IMR-90 (cell line): ENCODE data around the gene LRP1B. TPM values are rescaled to one million over a fixed set of nuclear protein-coding genes. Genes with fewer than 3 reads are reported as not detected.

Experiments
- ATAC-seq: fragments of 200-7000 bp; cut with Tn5 transposase; 2 replicates; pipeline ENCODE4 v1.9.1; 2020; ENCODE audit warnings: low read depth, mild to moderate bottlenecking, moderate library complexity
- BruUV-seq: library from RNA; stranded (reverse); fragments of 400-500 nt; replicated peaks from 2 replicates; lab custom pipeline; 2021; lab: Mats Ljungman, UMichigan
- CTCF ChIA-PET: fragments of 300-600 bp; formaldehyde crosslinking; extraction: SDS; loops from one replicate; lab custom pipeline; 2021; ENCODE audit warnings: antibody characterized with exemption; lab: Yijun Ruan, JAX
- POLR2A ChIA-PET: fragments of 300-600 bp; sonication (Branson Sonifier 250); formaldehyde crosslinking; loops from one replicate; lab custom pipeline; 2022; ENCODE audit warnings: antibody characterized with exemption; ENCODE audit not compliant: unreplicated experiment; lab: Charles Lee
- DNase-seq: peaks from one replicate; pipeline ENCODE4 v3.0.0; 2013
- H2AFZ ChIP-seq: replicated peaks from 2 replicates; pipeline ENCODE3; 2013; ENCODE audit warnings: low read length, mild to moderate bottlenecking; ENCODE audit not compliant: poor library complexity
- H2AK5ac ChIP-seq: 2 replicates; pipeline ENCODE4 v1.6.1; 2013; ENCODE audit warnings: low read depth, low read length, inconsistent platforms
- H2AK9ac ChIP-seq: replicated peaks from 2 replicates; pipeline ENCODE3; 2013; ENCODE audit warnings: mild to moderate bottlenecking, low read depth, low read length, moderate library complexity; ENCODE audit not compliant: poor library complexity
- H2BK120ac ChIP-seq: 2 replicates; pipeline ENCODE4 v1.6.1; 2013; ENCODE audit warnings: low read depth, low read length, inconsistent platforms
- H2BK15ac ChIP-seq: 3 replicates; pipeline ENCODE4 v1.6.1; 2013; ENCODE audit warnings: low read depth, low read length, inconsistent platforms
- H2BK20ac ChIP-seq: 2 replicates; pipeline ENCODE4 v1.6.1; 2013; ENCODE audit warnings: low read depth, mild to moderate bottlenecking, inconsistent platforms, low read length, moderate library complexity
- H2BK5ac ChIP-seq: 2 replicates; pipeline ENCODE4 v1.6.1; 2013; ENCODE audit warnings: mild to moderate bottlenecking, low read depth, low read length, inconsistent platforms; ENCODE audit not compliant: poor library complexity, severe bottlenecking
- H3K14ac ChIP-seq: replicated peaks from 2 replicates; pipeline ENCODE4 v1.6.1; 2013; ENCODE audit warnings: low read depth, low read length, inconsistent platforms
- H3K18ac ChIP-seq: 2 replicates; pipeline ENCODE4 v1.6.1; 2013; ENCODE audit warnings: low read depth, low read length, control low read depth
- H3K23ac ChIP-seq: 2 replicates; pipeline ENCODE4 v1.6.1; 2013; ENCODE audit warnings: low read depth, low read length, inconsistent platforms
- H3K27ac ChIP-seq: 2 replicates; pipeline ENCODE4 v1.5.1; 2013; ENCODE audit warnings: mild to moderate bottlenecking, control low read depth, low read length; ENCODE audit not compliant: insufficient read depth
- H3K27me3 ChIP-seq: 2 replicates; pipeline ENCODE4 v1.6.1; 2013; ENCODE audit warnings: low read length; ENCODE audit not compliant: control insufficient read depth, insufficient read depth
- H3K36me3 ChIP-seq: 2 replicates; pipeline ENCODE4 v1.6.1; 2013; ENCODE audit warnings: low read length, mixed read lengths; ENCODE audit not compliant: control insufficient read depth, insufficient read depth
- H3K4ac ChIP-seq: 2 replicates; pipeline ENCODE4 v1.6.1; 2013; ENCODE audit warnings: low read depth, low read length, inconsistent platforms
- H3K4me1 ChIP-seq: 2 replicates; pipeline ENCODE4 v1.6.1; 2013; ENCODE audit warnings: low read length, mixed read lengths; ENCODE audit not compliant: control insufficient read depth, insufficient read depth
- H3K4me2 ChIP-seq: 2 replicates; pipeline ENCODE4 v1.6.1; 2013; ENCODE audit warnings: low read depth, mild to moderate bottlenecking, control low read depth, low read length, moderate library complexity
- H3K4me3 ChIP-seq: 2 replicates; pipeline ENCODE4 v1.5.1; 2013; ENCODE audit warnings: low read depth, mild to moderate bottlenecking, control low read depth, low read length, moderate library complexity; ENCODE audit not compliant: insufficient read depth
- H3K56ac ChIP-seq: 2 replicates; pipeline ENCODE4 v1.6.1; 2013; ENCODE audit warnings: low read length, inconsistent platforms; ENCODE audit not compliant: insufficient read depth; ENCODE audit errors: extremely low read depth
- H3K79me1 ChIP-seq, 2 experiments: 2 replicates each; pipeline ENCODE4 v1.6.1; 2013; ENCODE audit warnings: low read length in 2 of 2, inconsistent platforms in 1 of 2, low read depth in 1 of 2
- H3K9ac ChIP-seq: 2 replicates; pipeline ENCODE4 v1.6.1; 2013; ENCODE audit warnings: low read depth, low read length, control low read depth
- H3K9me1 ChIP-seq: 2 replicates; pipeline ENCODE4 v1.6.1; 2013; ENCODE audit warnings: low read length, inconsistent platforms; ENCODE audit not compliant: insufficient read depth
- H3K9me3 ChIP-seq: 2 replicates; pipeline ENCODE4 v1.6.1; 2013; ENCODE audit warnings: low read length; ENCODE audit not compliant: control insufficient read depth, insufficient read depth
- H4K20me1 ChIP-seq: 2 replicates; pipeline ENCODE4 v1.6.1; 2013; ENCODE audit warnings: low read length, inconsistent platforms; ENCODE audit not compliant: insufficient read depth
- H4K5ac ChIP-seq: 2 replicates; pipeline ENCODE4 v1.6.1; 2013; ENCODE audit warnings: mild to moderate bottlenecking, low read depth, low read length, control low read depth
- H4K8ac ChIP-seq, 2 experiments: 2 replicates each; pipeline ENCODE4 v1.6.1; 2013; ENCODE audit warnings: low read depth in 2 of 2, low read length in 2 of 2, control low read depth in 1 of 2, inconsistent platforms in 1 of 2
- H4K91ac ChIP-seq: 2 replicates; pipeline ENCODE4 v1.6.1; 2013; ENCODE audit warnings: low read depth, low read length, inconsistent platforms; ENCODE audit not compliant: insufficient read depth
- BHLHE40 ChIP-seq: fragments of 150-350 bp; IDR thresholded peaks from 2 replicates; pipeline ENCODE4 v1.6.1; 2016; ENCODE audit warnings: mild to moderate bottlenecking, low read depth, low read length
- CHD1 ChIP-seq: IDR thresholded peaks from 2 replicates; pipeline ENCODE4 v1.6.1; 2012; ENCODE audit warnings: low read depth, low read length, improper control_type of control experiment
- ELK1 ChIP-seq: fragments of 150-350 bp; IDR thresholded peaks from 2 replicates; pipeline ENCODE4 v1.6.1; 2016; ENCODE audit warnings: low read depth, mild to moderate bottlenecking, low read length, moderate library complexity, borderline replicate concordance
- MAFK ChIP-seq: IDR thresholded peaks from 2 replicates; pipeline ENCODE4 v1.6.1; 2012; ENCODE audit warnings: low read depth, low read length, improper control_type of control experiment
- POLR2A ChIP-seq: IDR thresholded peaks from 2 replicates; pipeline ENCODE4 v1.6.1; 2012; ENCODE audit warnings: mild to moderate bottlenecking, low read depth, low read length
- USF2 ChIP-seq: fragments of 150-350 bp; IDR thresholded peaks from 2 replicates; pipeline ENCODE4 v1.6.1; 2017; ENCODE audit warnings: mild to moderate bottlenecking, antibody characterized with exemption, low read length, low read depth
- WGBS, 2 experiments: methylation state at CpG; one replicate each; pipeline versions ENCODE4 v1.1.5 to v1.1.7; 2013; ENCODE audit warnings: missing lambda C conversion rate in 2 of 2; ENCODE audit not compliant: insufficient read length in 1 of 2; ENCODE audit errors: extremely low coverage in 2 of 2; 5-methylcytosine and 5-hydroxymethylcytosine counted together
- dilution Hi-C: fragments of 300-500 bp; cut with HindIII; formaldehyde crosslinking; loops from one replicate; pipeline ENCODE4 v1.14.3; 2018; ENCODE audit warnings: low sequenced_read_pairs; ENCODE audit not compliant: unreplicated experiment
- in situ Hi-C: fragments of 300-500 bp; cut with MboI; formaldehyde crosslinking; loops from 3 replicates; pipeline ENCODE4 v1.14.3; 2019; ENCODE audit warnings: low sequenced_read_pairs, inconsistent platforms, mixed read lengths
- intact Hi-C: fragments of 100-400 bp; cut with micrococcal nuclease; formaldehyde crosslinking; loops from 2 replicates; pipeline ENCODE4 v1.10.0; 2022
- polyA plus RNA-seq, 3 experiments: library from polyadenylated mRNA; depleted of rRNA; stranded (reverse); fragments of >200 nt; gene quantifications; 2 replicates each; pipeline ENCODE4 v1.2.3, GENCODE V29; 2012; ENCODE audit warnings: low replicate concordance in 1 of 3
- total RNA-seq: library from RNA; depleted of rRNA; stranded (reverse); fragments of >200 nt; gene quantifications from 2 replicates; pipeline ENCODE4 v1.2.3, GENCODE V29; 2012

LRP1B gene
- total and polyA plus RNA-seq, 2 of the 4 experiments (the other 2 are of a cell fraction): under 0.01 to 0.02 TPM

- POLR2A ChIA-PET: no interaction called here
- H3K18ac ChIP-seq: peak overlapping the region; percentile 66; the same call in 1 of the 2 replicates
- H2BK120ac ChIP-seq: peak overlapping the region; percentile 79
- in situ Hi-C loops (no loop called here), intact Hi-C loops (no loop called here), dilution Hi-C loops (no loop called here)
- no peak overlapping the region for H4K5ac ChIP-seq
- peak overlapping the region; percentile 66; the same call in 1 of the 2 replicates for H3K56ac ChIP-seq
- no peaks in the 10 kb centered on the region for H3K9me3 ChIP-seq
- H2AK5ac ChIP-seq: no peak overlapping the region
- peak overlapping the region; percentile 61 for H2BK20ac ChIP-seq
- no peak overlapping the region for H3K9ac ChIP-seq
- H2AK9ac ChIP-seq: no peak overlapping the region
- TF ChIP-seq USF2 (no peak), POLR2A (no peak), BHLHE40 (no peak), MAFK (no peak), CHD1 (no peak), ELK1 (no peak)
- H3K36me3 ChIP-seq: no peaks in the 10 kb centered on the region
- CTCF ChIA-PET: no interaction called here
- H3K4me2 ChIP-seq: no peak overlapping the region
- no peaks in the 10 kb centered on the region for H3K9me1 ChIP-seq
- 20% methylated on average over 1 of the region's 4 CpGs; no CpG with 5 or more reads in 1 of the 2 experiments for WGBS, 2 experiments
- H4K20me1 ChIP-seq: no peaks in the 10 kb centered on the region
- no peak overlapping the region for H3K27ac ChIP-seq
- no peak overlapping the region for H3K4me3 ChIP-seq
- H2BK5ac ChIP-seq: no peak overlapping the region
- peaks cover 3% of the 10 kb centered on the region; the same call in 1 of the 2 replicates for H3K4me1 ChIP-seq
- H2AFZ ChIP-seq: no peak overlapping the region
- peak overlapping the region; percentile 12; the same call in 1 of the 2 replicates for H3K23ac ChIP-seq
- BruUV-seq: no TSS peak
- H3K27me3 ChIP-seq: no peaks in the 10 kb centered on the region
- peak overlapping the region; percentile 33; the same call in 1 of the 2 replicates for H3K14ac ChIP-seq
- peak overlapping the region; percentile 84; the same call in 1 of the 3 replicates for H2BK15ac ChIP-seq
- ATAC-seq (peak; percentile 65), DNase-seq (peak; percentile 43)
- peak overlapping the region; percentile 57; the same call in 1 of the 2 replicates for H4K91ac ChIP-seq
- peak overlapping the region; percentile 24; the same call in 1 of the 2 replicates for H3K4ac ChIP-seq
- peak overlapping the region in 1 of 2 experiments; percentile 74; a peak in 1 of 4 replicates for H4K8ac ChIP-seq
- no peaks in the 10 kb centered on the region for H3K79me1 ChIP-seq
Measured at GRCh38 chr2:141035846-141036420, 1094.9 kb downstream of the LRP1B start.
